GM21367 (cell line): ENCODE measurements around the gene RBMS3.
"Not testable (repeated sequence)": the region's sequence is repeated elsewhere in the genome, so short reads cannot be mapped to it uniquely, and the experiment has no call there.

Experiments used
- ATAC-seq: cut with Tn5 transposase; IDR thresholded peaks from one replicate; pipeline ENCODE4 v1.9.1; 2021; ENCODE audit not compliant: unreplicated experiment

The RBMS3 gene

DNA sequence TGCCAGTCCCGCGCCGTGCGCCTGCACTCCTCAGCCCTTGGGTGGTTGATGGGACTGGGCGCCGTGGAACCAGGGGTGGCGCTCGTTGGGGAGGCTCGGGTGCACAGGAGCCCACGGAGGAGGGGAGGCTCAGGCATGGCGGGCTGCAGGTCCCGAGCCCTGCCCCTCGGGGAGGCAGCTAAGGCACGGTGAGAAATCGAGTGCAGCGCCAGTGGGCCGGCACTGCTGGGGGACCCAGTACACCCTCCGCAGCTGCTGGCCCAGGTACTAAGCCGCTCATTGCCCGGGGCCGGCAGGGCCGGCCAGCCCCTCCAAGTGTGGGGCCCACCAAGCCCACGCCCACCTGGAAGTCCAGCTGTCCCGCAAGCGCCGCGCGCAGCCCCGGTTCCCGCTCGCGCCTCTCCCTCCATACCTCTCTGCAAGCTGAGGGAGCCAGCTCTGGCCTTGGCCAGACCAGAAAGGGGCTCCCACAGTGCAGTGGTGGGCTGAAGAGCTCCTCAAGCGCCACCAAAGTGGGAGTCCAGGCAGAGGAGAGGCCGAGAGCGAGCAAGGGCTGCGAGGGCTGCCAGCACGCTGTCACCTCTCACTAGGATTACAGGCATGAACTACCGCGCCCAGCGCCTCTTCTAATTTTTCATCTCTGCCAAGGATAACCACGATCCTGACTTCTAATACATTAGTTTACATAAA is 192.8 kb downstream of the RBMS3 start:
- ATAC-seq = not testable (repeated sequence)

DNA sequence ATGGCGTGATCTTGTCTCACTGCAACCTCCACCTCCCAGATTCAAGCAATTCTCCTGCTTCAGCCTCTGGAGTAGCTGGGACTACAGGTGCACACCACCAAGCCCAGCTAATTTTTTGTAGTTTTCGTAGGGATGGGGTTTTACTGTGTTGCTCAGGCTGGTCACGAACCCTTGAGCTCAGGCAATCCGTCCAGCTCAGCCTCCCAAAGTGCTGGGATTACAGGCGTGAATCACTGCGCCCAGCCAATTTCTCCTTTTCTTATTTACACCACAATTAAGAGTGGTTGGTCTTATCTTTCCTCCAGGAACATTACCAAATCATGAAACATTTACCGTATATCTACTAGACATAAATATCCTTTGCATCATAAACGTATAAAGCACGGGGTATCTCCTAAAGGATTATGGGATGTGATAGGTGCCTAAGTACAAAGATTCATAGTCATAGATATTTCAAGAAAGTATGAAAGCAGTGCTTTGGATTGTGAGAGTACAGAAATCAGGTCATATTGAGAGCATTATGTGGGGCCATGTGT is 194.5 kb downstream of the RBMS3 start:
- ATAC-seq = no peak

DNA sequence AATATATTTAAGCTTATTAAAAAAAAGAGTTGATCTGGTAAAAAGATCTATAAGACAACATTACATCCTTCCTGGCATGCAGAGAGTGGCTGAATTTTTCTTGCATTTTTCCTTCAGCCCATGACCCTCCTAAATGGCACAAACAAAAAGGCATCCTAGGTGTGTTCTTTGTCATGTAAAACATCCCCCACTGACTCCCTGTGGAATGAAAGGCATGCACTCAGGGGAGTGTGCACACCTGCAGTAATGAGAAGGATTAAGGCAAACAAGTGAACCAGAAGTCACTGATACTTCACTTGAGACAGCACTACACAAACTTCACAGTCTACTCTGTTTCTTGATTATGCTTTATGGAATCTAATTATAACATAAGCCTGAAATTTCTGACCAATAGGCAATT is 195.0 kb downstream of the RBMS3 start:
- ATAC-seq = no peak

DNA sequence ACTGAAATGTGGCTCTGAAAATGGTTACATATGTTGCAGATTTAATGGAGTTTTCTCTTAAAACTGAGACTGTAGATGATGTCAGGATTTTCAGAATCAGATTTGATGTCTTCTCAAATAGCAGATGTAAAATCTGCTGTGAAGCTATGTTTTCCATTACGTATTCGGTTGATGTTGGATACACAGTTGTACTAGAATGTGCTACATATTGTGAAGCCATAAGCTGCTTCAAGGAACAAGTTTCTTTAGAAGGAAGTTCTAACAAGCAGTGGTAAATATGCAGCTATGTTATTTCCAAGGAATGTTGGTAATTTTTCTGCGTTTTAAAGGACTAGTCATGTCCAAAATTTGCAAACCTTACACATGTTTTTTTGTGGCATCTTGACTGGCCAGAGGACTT is 197.7 kb downstream of the RBMS3 start:
- no peak for ATAC-seq

DNA sequence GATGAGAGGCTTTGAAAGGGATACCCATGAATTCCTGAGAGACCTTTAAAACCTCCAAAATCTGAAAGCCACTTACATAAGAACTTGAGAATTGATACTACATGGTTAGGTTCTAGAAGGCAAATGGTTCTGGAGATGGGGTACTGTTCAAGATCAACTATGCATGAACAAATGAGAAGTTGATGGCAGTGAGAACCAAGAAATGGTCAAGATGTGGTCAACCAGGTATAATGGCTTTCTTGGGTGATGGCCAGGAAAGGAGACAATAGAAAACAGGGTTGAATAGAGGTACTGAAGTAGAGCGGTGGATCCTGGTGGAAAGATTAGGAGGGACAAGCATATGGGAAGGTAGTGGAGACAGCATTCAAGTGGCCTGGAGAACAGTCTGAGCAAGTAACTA is 200.4 kb downstream of the RBMS3 start:
- ATAC-seq = no peak

DNA sequence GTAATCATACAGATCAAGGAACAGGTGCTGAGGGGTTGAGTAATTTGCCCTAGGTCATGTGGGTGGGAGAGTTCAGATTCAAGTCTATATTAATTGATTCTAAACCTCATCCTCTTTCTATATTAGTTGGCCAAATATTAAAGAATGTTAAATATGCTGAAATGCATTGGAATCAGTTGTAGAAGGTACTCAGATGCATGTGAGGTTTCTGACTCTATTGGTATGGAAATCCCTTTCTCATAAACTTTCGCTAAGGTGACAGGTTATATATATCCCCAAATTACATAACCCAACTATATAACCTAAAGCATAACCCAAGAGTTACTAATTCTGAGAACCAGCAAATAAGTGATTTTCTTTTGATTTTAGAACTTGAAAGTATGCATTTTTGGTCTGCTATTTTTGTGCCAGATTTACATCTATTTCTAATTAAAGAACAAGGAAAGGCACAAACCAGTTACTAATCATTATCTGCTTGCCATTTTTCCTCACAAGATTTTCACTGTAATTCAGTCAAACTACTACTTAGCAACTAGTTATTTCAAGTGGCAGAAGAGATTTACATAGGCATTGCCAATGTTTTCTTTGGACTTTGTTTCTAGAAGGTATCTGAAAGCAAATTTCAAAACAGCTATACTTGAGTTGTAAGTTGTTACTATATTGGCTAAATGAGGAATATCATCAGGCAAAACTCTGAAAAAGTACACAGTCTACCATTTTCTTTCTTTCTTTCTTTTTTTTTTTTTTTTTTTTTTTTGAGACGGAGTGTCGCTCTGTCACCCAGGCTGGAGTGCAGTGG is 201.3 kb downstream of the RBMS3 start:
- ATAC-seq = no peak

DNA sequence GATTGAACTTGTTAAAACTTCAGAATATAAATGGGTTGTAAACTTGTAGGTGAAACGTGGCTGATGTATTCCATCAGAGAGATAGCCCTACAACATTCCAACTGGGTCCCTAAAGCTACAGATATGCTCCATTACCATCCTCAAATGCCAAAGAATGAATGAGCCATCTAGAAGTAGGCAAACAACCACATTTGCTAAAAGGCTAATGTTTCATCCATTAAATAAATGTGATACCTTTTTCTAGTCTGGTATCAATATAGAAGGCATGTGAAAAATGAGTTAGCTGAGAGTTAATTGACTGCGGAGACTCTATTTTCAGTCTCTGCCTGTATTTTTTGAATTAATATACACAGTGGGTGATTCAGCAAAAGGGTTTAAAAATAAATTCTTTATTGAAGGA is 203.8 kb downstream of the RBMS3 start:
- ATAC-seq = no peak

DNA sequence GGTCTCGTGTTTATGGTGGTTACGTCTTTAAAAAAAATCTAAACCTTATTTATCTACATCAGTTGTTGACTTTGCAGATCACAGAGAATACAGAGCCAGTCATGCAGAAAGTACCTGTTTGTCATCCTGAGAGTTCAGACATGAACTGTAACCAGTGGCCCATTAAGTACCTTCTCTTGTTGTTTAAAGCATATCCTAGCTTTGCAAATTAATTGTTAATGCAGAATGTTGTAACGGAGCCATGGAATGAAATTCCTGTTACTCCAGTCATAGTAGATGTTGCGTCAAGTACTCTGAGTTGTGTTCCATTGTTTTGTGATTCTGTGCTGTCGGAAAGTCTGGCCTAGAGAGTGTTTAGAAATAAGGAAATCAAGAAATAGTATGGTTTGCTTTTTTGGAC is 205.2 kb downstream of the RBMS3 start:
- no peak for ATAC-seq

DNA sequence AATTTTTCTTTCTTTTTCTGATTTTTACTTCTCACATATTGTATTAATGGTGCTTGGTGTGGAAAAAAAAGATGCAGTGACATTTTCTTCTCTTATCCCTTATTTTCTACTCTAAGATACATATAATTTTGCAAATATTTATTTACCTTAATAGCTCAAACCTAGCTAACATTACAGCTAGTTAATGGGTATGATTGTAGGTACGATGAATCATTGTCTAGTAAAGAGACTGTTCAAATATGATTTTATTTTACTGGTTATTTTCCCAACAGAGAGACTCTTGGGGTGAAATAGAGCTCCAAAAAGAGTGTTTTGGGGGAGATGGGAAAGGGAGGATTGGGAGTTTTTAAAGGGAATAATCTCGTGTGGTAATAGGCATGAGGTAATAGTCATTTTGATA is 206.0 kb downstream of the RBMS3 start:
- no peak for ATAC-seq

DNA sequence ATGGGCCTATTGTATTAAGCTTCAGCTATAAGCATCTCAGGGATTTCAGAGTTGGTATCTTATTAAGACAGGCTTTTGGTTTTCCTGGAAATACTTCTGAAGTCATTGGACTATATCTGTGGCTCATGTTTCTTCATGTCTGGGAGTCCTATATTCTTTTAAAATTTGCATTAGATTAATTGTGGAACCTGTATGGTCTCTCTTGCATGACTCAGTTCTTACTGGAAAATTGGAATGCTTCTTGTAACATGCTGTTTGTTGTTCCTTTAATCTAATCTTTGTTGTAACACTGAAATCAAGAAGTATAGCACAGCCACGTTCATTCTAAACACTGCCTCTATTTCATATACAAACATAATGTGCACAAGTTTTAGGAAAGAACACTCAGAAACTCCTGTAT is 208.1 kb downstream of the RBMS3 start:
- no peak for ATAC-seq

DNA sequence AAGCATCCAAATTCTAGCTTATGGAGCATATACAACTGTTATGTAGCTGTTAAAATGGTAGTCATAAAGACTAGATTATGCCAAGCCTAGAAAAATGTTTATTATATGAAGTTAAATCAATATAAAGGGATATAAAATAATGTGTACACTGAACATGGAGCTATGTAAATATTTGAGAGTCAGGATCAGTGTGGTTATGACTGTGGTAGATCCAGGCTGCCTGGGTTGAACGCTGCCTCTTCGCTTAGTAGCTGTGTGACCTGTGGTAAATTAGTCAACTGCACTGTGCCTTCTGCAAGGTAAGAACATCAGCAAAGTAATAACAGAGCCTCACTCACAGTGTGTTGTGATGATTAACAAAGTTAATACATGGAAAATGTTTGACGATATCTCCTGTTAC is 212.2 kb downstream of the RBMS3 start:
- no peak for ATAC-seq

DNA sequence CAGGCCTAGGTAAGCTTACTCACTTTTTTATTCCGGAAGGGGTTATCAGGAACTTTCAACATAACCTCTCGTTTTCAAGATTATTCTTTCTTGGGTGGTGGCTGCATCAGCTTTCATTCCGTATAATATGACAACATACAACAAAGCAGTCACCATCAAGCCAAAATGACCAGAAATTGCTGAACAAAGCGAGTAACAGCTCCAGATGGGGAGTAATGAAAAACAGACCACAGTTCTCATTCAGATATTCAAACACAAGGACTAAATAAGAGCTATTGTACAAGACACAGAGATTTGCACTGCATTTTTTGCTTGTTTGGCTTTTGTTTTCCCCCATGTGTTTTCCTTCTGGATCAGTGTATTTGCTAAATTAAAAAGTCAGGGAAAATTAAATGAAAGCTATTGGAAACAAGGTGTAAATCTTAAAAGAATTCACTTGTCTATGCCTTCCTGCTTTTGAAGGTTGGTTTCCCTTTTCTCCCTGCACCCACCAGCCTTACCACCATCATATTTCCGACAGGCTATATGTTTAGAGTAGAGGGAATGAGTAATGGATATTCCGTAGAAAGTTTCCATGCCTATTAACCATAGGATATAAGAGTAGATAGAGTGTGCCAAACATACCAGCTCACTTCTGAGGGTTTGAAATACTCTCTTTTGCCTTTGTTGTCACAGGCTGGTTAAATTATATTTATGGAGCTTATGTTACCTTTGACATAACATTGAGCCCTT is 213.6 kb downstream of the RBMS3 start:
- no peak for ATAC-seq

DNA sequence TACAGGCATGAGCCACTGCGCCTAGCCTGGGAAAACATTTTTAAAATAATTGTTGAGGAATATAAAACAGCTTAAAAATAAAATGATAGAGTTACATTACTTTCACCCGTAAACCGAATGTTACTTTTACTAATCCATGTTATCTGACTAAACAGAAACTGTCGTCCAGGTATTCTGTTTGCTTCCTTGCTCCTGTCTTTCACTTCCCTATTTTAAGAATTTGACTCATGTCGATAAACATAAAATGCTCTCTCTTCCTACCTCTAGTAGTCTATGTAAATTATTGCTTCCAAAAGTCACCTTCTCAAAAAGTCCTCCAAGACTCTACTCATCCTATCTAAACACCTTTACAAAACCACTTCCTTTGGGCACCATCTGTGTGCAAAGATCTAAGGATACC is 216.4 kb downstream of the RBMS3 start:
- no peak for ATAC-seq

DNA sequence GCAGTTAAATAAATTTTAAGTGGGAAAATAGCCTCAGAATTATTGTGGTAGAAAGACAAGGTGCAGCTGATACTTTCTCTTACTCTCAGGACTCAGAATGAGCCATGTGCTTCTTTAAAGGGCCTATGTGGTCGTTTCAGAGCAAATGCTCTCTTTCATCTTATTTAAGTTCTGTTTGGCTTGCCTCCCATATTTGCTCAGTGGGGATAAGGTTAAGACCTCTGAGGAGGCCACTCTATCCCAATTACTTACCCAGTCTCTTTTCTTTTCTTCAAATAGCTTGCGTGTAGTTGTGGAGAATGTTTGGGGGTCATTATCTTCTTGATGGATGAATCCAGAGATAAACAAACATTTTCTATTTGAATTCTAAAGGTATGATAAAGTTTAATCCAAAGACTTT is 221.9 kb downstream of the RBMS3 start:
- ATAC-seq = no peak

DNA sequence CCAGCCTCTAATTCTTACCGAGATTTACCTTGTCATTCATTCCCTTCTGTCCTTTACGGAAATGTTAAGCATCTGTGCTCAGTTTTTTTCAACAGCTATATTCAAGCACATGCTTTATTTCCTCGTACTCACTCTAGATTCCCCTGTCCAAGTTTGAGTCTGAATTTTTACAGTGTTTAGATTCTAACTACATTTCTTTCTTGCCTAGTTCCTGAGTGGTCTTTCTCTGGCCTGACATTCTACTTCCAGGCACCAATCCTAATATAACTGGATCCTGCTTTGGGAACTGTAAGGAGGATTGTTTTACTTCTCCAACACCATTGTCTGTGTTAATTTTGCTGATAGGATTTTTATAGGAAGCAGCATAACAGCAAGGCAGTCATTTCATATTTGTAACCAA is 222.4 kb downstream of the RBMS3 start:
- ATAC-seq = no peak

DNA sequence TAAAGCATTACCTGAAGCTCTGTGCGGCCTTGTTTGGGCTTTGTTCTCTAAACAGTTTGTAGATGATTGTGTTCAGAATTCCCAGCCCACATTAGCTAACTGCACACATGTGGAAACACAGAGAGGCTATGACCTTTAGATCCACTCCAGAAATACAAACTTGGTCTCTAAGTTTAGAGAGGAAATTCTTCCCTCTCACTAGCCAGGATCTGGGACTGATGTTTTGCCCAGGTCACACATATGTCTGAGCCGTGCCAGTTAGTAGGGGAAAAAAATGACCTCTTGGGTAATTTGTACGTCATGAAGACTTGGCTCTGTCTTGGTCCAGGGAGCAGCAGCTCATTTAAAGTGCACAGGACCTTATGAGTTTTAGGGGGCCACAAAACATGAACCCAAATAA is 223.1 kb downstream of the RBMS3 start:
- ATAC-seq = no peak

DNA sequence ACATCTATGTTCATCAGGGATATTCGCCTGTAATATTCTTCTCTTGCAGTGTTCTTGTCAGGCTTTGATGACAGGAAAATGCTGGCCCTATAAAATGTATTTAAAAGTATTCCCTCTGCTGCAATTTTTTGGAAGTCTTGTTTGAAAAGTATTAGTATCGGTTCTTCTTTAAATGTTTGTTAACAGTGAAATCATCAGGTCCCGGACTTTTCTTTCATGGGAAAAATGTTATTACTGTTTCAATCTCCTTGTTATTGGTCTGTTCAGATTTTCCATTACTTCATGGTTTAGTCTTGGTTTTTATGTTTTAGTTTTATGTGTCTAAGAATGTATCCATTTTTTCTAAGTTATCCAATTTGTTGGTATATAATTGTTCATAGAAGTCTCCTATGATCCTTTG is 225.6 kb downstream of the RBMS3 start:
- no peak for ATAC-seq

DNA sequence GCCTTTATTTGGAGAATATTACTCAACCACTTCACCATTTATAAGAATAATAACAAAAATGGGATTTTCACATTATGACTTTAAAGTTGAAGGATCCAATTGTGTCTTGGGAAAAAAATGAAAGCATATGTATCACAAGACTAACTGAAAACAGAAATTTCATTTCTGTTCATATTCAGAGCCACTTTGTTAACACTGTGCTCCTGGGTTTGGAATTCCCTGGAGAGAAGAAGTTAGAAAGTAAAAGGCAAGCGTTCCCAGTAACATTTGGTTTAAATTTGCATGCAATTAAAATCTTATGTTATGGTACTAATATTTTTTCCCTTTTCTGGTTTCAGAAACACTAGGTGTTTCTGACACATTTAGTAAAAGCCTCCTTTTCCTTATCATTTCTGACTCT is 230.8 kb downstream of the RBMS3 start:
- ATAC-seq = no peak

DNA sequence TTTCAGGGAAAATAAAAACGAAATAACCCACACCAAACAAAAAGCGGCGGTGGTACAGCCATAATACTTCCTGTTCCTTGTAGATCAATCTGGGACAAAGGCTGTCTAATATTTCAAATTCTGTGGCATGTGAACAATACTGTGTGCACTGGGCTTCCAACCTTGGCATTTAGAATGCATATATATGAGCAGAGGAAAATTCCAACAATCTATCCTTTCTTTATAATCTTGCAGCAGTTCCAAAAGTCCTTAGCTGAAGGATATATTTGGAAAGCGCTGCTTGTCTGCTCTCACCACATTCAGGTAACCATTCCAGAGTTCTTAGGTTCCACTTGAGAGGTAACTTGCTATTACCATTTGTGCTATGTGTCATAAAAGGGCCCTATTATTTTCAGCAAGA is 231.8 kb downstream of the RBMS3 start:
- ATAC-seq = no peak

DNA sequence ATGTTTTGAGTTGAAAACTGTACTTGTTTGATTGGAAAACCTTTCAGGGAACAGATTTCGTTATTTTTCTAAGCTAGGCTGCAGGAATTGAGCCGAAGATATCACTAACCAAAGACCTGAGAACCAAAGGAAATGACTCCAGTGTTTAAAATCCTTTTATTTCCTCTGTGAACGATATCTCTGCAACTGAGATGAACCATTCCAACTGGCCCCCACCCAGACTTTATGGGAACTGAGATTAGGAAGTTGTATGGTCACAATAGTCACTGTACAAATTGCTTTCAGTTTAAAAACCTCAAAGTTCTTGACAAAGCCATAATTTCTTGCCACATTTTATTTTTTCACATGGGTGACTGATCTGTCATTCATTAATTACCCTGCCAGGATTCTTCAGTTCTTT is 232.4 kb downstream of the RBMS3 start:
- ATAC-seq = no peak

DNA sequence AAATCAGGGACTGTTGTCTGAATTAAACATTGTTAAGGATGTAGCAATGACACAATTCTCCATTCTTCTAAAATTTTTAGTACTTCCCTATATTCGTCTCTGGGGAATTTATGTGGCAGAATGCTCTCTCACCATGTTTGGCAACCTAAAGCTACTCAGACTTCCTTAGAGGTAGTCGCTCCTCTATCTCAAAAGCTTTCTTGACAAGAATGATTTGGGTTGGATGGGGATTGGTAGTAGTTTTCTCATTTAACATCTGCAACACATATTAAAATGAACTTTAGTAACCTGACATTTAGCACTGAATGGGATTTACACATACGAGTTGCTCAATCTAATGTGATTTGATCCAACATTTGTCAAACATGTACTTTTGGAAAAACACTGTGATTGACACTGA is 233.3 kb downstream of the RBMS3 start:
- no peak for ATAC-seq

DNA sequence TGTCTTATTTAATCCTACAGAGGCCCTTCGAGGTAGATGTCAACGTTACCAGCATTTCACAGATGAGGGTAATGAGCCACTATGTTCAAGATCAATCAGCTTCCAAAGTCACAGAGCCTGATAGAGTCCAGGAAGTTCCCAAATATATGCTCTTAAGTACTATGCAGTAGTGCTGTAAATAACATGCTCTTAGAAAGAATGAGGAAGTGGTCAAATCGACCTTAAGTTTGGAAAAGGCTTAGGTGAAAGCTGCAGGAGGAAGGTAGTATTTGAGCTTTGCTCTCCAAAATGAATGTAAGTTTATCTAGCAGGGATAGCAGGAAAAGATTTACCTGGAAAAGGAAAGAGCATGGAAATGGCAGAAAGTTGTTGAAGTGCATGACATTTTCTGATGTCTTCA is 234.0 kb downstream of the RBMS3 start:
- ATAC-seq = no peak
